ENCODE results near the gene CALCOCO2. TPM values are rescaled to one million over a fixed set of nuclear protein-coding genes. Genes with fewer than 3 reads are reported as not detected.
"Not testable (repeated sequence)": the region's sequence is repeated elsewhere in the genome, so short reads cannot be mapped to it uniquely, and the experiment has no call there.

CALCOCO2 gene
- total RNA-seq, 1 donor from 2014 or later, result 30.3 TPM

- no peak for DNase-seq (ENCODE audit: low read depth)
- H3K4me3 ChIP-seq (ENCODE audit: low read depth, low read length), result no peak overlapping the region
- H3K36me3 ChIP-seq (ENCODE audit: control insufficient read depth, insufficient read depth, low read length), result no peaks in the 10 kb centered on the region
- FAIRE-seq, result no peak
- H3K27me3 ChIP-seq (ENCODE audit: control insufficient read depth, insufficient read depth, low read length), result peaks cover 8% of the 10 kb centered on the region
- no peak for TF ChIP-seq CTCF (IDR thresholded peaks at IDR 0.05; ENCODE audit: insufficient read depth, low read length, severe bottlenecking)
These were observed 12.4 kb upstream of the CALCOCO2 start for GRCh38 chr17:48818361-48818841.

DNA sequence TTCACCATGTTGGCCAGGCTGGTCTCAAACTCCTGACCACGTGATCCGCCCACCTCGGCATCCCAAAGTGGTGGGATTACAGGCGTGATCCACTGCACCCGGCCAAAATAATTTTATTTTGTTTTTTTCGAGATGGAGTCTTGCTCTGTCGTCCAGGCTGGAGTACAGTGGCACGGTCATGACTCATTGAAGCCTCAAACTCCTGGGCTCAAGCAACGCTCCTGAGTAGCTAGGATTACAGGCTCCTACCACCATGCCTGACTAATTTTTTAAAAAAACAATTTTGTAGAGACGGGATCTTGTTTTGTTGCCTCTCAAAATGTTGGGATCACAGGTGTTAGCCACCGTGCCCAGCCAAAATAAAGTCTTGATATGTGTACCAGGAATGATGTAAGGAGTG is 11.4 kb upstream of the CALCOCO2 start:
- TF ChIP-seq CTCF (IDR thresholded peaks at IDR 0.05; ENCODE audit: insufficient read depth, low read length, severe bottlenecking), result no peak
- H3K4me3 ChIP-seq (ENCODE audit: low read depth, low read length), result no peak overlapping the region
- H3K36me3 ChIP-seq (ENCODE audit: control insufficient read depth, insufficient read depth, low read length), result no peaks in the 10 kb centered on the region
- FAIRE-seq (no peak), DNase-seq (ENCODE audit: low read depth) (peak; percentile 38)
- H3K27me3 ChIP-seq (ENCODE audit: control insufficient read depth, insufficient read depth, low read length), result peaks cover 8% of the 10 kb centered on the region

GRCh38 chr17:48820936-48821335 is 9.9 kb upstream of the CALCOCO2 start:
- not testable (repeated sequence) for FAIRE-seq; DNase-seq (ENCODE audit: low read depth); H3K27me3 ChIP-seq (ENCODE audit: control insufficient read depth, insufficient read depth, low read length); H3K4me3 ChIP-seq (ENCODE audit: low read depth, low read length); H3K36me3 ChIP-seq (ENCODE audit: control insufficient read depth, insufficient read depth, low read length)

GRCh38 chr17:48825446-48826381 is 5.1 kb upstream of the CALCOCO2 start:
- H3K4me3 ChIP-seq (ENCODE audit: low read depth, low read length), result no peak overlapping the region
- H3K27me3 ChIP-seq (ENCODE audit: control insufficient read depth, insufficient read depth, low read length), result no peaks in the 10 kb centered on the region
- DNase-seq (ENCODE audit: low read depth), result peak; percentile 63
- FAIRE-seq, result no peak
- TF ChIP-seq CTCF (IDR thresholded peaks at IDR 0.05; ENCODE audit: insufficient read depth, low read length, severe bottlenecking), result no peak
- no peaks in the 10 kb centered on the region for H3K36me3 ChIP-seq (ENCODE audit: control insufficient read depth, insufficient read depth, low read length)

GRCh38 chr17:48831549-48831883 is 681 bp downstream of the CALCOCO2 start:
- no peak for TF ChIP-seq CTCF (IDR thresholded peaks at IDR 0.05; ENCODE audit: insufficient read depth, low read length, severe bottlenecking)
- no peaks in the 10 kb centered on the region for H3K36me3 ChIP-seq (ENCODE audit: control insufficient read depth, insufficient read depth, low read length)
- H3K4me3 ChIP-seq (ENCODE audit: low read depth, low read length), result peak overlapping the region; percentile 76
- FAIRE-seq, result no peak
- no peak for DNase-seq (ENCODE audit: low read depth)
- H3K27me3 ChIP-seq (ENCODE audit: control insufficient read depth, insufficient read depth, low read length), result no peaks in the 10 kb centered on the region

DNA sequence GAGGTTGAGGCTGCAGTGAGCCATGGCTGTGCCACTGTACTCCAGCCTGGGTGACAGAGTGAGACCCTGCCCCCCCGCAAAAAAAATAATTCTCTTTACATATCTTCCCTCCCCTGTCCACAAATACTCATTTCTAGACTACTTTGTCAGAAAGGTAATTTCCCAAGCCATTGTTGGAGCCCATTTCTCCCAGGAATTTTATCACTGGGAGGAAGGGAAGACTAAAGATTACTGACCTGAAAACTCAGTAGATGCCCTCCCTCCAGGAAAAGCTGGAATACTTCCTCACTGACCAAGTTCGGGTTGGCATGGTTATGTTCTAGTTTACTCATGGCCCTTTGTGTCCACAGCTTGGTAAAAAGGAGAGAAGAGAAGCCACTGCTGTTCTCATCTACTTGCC is 4.1 kb downstream of the CALCOCO2 start:
- no peak for TF ChIP-seq CTCF (IDR thresholded peaks at IDR 0.05; ENCODE audit: insufficient read depth, low read length, severe bottlenecking)
- FAIRE-seq (no peak), DNase-seq (ENCODE audit: low read depth) (no peak)
- Histone ChIP-seq H3K4me3 (ENCODE audit: low read depth, low read length) (no peak overlapping the region), H3K36me3 (ENCODE audit: control insufficient read depth, insufficient read depth, low read length) (no peaks in the 10 kb centered on the region), H3K27me3 (ENCODE audit: control insufficient read depth, insufficient read depth, low read length) (no peaks in the 10 kb centered on the region)
